IPS DF 6.9 (cell line): ENCODE data around the gene PPP2R2B.

Experiments
- DNase-seq: peaks from one replicate; pipeline ENCODE4 v3.0.0-alpha.2; 2013; ENCODE audit warnings: low read depth, low spot score
- H3K27ac ChIP-seq: one replicate; pipeline ENCODE4 v1.5.1; 2013; ENCODE audit warnings: low read length, control low read depth
- H3K27me3 ChIP-seq: 2 replicates; pipeline ENCODE4 v1.6.1; 2013; ENCODE audit warnings: mild to moderate bottlenecking, low read length; ENCODE audit not compliant: control insufficient read depth, insufficient read depth
- H3K36me3 ChIP-seq: 2 replicates; pipeline ENCODE4 v1.6.1; 2013; ENCODE audit warnings: low read length; ENCODE audit not compliant: control insufficient read depth, insufficient read depth
- H3K4me1 ChIP-seq: 2 replicates; pipeline ENCODE4 v1.6.1; 2013; ENCODE audit warnings: low read length; ENCODE audit not compliant: control insufficient read depth, insufficient read depth
- H3K4me3 ChIP-seq: 2 replicates; pipeline ENCODE4 v1.5.1; 2013; ENCODE audit warnings: mild to moderate bottlenecking, low read length
- H3K9me3 ChIP-seq: 2 replicates; pipeline ENCODE4 v1.6.1; 2013; ENCODE audit warnings: low read length, inconsistent platforms; ENCODE audit not compliant: control insufficient read depth, insufficient read depth
- WGBS: extraction: QIAGEN DNeasy Blood & Tissue Kit; methylation state at CpG from one replicate; pipeline ENCODE4 v1.1.7; 2013; ENCODE audit warnings: mixed read lengths, missing lambda C conversion rate; ENCODE audit not compliant: insufficient read length, insufficient coverage; 5-methylcytosine and 5-hydroxymethylcytosine counted together

The PPP2R2B gene

DNA sequence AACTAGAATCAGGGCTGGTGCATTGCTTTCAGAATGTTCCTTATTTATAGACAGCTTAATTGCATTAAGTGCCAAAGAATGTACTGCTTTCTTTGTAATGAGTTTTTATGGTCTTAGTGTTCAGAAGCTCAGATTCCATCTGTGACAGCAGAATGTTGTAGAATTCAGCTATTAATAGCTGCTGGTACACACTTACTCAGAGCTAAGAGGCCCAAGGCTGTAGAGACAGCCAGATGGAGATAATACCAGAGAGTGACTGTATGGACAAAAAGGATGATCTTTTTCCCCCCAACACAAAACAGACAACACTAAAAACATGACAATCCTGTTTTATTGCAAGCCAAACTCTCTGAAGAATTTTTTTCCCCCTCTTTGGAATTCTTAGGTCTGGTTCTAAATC lies 50.2 kb downstream of the PPP2R2B start:
- H3K4me3 ChIP-seq = no peak overlapping the region
- no peaks in the 10 kb centered on the region for H3K36me3 ChIP-seq
- no peak overlapping the region for H3K27ac ChIP-seq
- no peak for DNase-seq
- H3K27me3 ChIP-seq = no peaks in the 10 kb centered on the region
- no peaks in the 10 kb centered on the region; the same call in 1 of the 2 replicates for H3K4me1 ChIP-seq
- no peaks in the 10 kb centered on the region for H3K9me3 ChIP-seq

DNA sequence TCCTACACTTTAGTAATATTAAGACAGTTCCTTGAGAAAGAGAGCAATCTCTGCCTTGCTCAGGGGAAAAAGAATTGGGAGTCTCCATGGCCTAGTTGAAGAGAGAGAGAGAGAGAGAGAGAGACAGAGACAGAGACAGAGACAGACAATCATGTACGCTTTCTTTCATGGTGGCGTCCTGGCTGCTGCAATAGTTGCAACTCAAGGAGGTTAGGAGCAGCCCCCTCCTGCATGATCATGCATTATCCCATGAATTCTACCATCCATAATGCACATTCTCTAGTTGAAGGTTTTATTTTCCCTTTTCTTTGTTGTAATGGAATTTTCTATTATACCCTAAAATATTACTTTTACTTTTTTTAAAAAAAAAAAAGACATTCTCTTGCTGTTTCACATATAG lies 50.7 kb downstream of the PPP2R2B start:
- no peaks in the 10 kb centered on the region for H3K36me3 ChIP-seq
- no peaks in the 10 kb centered on the region; the same call in 1 of the 2 replicates for H3K4me1 ChIP-seq
- no peak overlapping the region for H3K4me3 ChIP-seq
- no peak for DNase-seq
- no CpG with 5 or more reads among the region's 2 CpGs for WGBS
- no peaks in the 10 kb centered on the region for H3K27me3 ChIP-seq
- H3K9me3 ChIP-seq = no peaks in the 10 kb centered on the region
- H3K27ac ChIP-seq = no peak overlapping the region

DNA sequence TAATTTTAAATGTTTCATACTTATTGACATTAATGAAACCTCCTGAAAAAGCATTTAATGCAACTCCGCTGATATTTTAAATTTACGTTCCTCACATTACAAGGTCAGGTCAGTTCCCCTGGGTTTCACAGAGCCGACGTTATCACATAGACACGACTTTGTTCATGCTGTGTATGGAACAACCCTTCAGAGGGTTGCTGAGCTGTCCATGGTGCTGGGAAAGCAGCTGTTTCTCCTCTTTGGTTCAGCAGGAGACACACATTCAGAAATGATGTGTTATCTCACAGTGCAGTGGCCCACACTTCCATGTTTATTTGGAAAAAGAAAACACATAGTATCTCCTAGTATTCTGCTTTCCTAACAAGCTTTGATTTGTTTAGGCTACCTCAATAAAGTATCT lies 53.5 kb downstream of the PPP2R2B start:
- no peaks in the 10 kb centered on the region for H3K9me3 ChIP-seq
- H3K27me3 ChIP-seq = no peaks in the 10 kb centered on the region
- DNase-seq = no peak
- whole genome bisulfite sequencing = no CpG with 5 or more reads among the region's 5 CpGs
- no peak overlapping the region for H3K27ac ChIP-seq
- no peaks in the 10 kb centered on the region; the same call in 1 of the 2 replicates for H3K4me1 ChIP-seq
- no peaks in the 10 kb centered on the region for H3K36me3 ChIP-seq
- H3K4me3 ChIP-seq = no peak overlapping the region

DNA sequence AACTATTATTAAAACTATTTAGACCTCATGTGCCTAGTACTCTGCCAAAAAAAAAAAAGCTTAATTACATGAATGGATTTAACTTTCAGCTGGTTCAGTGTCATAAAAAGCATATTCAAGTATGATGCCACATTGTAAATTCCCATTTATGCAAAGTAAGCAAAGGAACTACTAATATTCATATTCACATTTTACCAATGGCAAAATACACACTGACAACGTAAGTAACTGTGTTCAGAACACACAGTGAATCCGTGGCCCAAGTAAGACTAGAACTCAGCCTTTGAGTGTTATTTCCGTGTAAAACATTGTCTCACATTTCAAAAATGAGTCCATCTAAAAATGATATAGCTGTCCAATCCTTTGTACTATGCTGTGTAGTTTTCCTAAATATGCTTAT lies 56.8 kb downstream of the PPP2R2B start:
- no peak overlapping the region for H3K27ac ChIP-seq
- no CpG with 5 or more reads among the region's 3 CpGs for WGBS
- no peaks in the 10 kb centered on the region for H3K9me3 ChIP-seq
- no peak overlapping the region for H3K4me3 ChIP-seq
- no peaks in the 10 kb centered on the region for H3K36me3 ChIP-seq
- no peaks in the 10 kb centered on the region for H3K4me1 ChIP-seq
- DNase-seq = no peak
- no peaks in the 10 kb centered on the region for H3K27me3 ChIP-seq

DNA sequence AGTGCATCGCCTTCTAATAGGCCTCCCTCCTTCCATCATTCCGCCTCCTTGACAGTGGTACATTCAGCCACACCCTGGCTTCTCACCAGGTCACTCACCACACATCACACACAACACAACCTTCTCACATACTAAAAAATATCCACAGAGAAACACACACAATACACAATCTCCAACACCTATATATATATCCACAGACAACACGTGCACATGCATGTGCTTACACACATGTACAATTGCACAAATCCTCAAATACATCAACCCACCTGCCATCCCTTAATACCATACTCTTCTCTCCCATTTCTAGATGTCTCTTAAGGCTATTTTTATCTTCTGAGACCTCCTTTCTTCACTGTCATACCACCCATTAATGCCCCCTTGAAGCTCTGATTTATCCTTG lies 57.6 kb downstream of the PPP2R2B start:
- 100% methylated on average over 2 of the region's 3 CpGs for WGBS
- DNase-seq = no peak
- no peaks in the 10 kb centered on the region for H3K9me3 ChIP-seq
- no peak overlapping the region for H3K4me3 ChIP-seq
- no peaks in the 10 kb centered on the region for H3K36me3 ChIP-seq
- H3K27ac ChIP-seq = no peak overlapping the region
- H3K27me3 ChIP-seq = no peaks in the 10 kb centered on the region
- H3K4me1 ChIP-seq = no peaks in the 10 kb centered on the region

DNA sequence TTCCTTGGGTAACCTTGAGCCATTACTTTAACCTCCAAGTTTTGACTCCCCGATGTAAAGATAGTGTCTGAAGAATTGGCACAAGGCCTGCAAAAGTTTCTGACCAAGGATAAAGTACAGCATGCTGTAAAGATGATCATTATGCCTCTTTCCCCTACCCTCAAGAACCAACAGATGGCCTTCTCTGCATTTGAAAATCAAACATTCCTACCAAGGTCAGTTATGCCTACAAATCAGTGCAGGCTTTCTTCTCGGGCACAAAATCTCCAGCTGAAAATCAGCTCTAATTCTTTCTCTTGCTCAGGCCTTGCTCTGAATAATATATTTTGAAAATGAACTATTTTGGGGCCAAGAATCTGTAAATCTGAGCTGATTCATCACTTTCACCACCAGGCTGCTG lies 59.7 kb downstream of the PPP2R2B start:
- no CpG with 5 or more reads among the region's 2 CpGs for WGBS
- Histone ChIP-seq H3K27ac (no peak overlapping the region), H3K9me3 (no peaks in the 10 kb centered on the region), H3K4me3 (no peak overlapping the region), H3K4me1 (no peaks in the 10 kb centered on the region), H3K36me3 (no peaks in the 10 kb centered on the region), H3K27me3 (no peaks in the 10 kb centered on the region)
- DNase-seq = no peak

DNA sequence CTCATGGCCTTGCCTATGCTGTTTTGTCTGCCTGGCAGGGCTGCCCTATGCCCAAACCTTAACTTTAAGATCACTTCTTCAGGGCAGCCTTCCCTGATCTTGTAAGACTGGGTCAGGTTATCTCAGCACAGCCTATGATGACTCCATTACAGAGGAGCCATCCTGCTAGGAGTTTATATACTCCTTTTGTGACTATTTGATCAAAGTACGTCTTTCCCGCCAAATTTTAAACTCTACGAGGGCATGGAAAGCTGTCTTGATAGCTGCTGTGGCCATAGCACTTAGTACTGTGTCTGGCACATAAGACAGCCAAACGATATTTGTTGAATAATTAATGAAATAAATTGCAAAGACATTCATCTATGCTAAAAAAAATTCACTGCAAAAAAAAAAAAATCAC lies 60.6 kb downstream of the PPP2R2B start:
- DNase-seq = no peak
- WGBS = no CpG with 5 or more reads among the region's 4 CpGs
- Histone ChIP-seq H3K9me3 (no peaks in the 10 kb centered on the region), H3K27ac (no peak overlapping the region), H3K4me1 (no peaks in the 10 kb centered on the region), H3K36me3 (no peaks in the 10 kb centered on the region), H3K27me3 (no peaks in the 10 kb centered on the region), H3K4me3 (no peak overlapping the region)

DNA sequence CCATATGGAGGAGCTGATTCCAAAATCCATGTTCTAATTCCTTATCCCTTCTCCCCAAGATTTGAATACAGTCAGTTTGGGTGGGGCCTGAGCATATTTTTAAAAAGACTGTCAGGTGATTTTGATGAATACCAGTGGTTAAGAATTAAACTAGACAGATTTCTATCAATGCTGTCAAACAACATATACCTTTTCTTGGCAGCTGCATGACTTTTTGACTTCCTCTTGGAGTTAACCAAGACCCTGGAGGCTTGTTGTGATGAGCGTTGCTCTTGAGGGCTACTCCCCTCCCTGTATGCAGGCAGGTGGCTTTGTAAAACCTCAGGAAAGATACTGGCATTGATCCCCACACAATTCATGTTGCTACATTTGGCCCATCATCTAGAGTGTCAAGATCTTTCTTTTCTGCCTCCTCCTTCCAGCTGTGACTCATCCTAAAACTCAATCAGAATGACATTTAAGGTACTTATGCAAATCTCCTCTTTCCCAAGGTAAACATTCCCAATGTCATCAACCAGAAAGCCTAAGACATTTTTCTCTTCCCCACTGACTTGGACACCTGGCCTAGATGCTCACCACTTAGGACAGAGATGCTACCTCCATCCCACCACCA lies 61.7 kb downstream of the PPP2R2B start:
- no peak for DNase-seq
- WGBS = no CpG with 5 or more reads among the region's 1 CpG
- no peaks in the 10 kb centered on the region for H3K27me3 ChIP-seq
- no peaks in the 10 kb centered on the region for H3K36me3 ChIP-seq
- H3K4me3 ChIP-seq = no peak overlapping the region
- H3K4me1 ChIP-seq = no peaks in the 10 kb centered on the region
- H3K9me3 ChIP-seq = no peaks in the 10 kb centered on the region
- H3K27ac ChIP-seq = no peak overlapping the region

DNA sequence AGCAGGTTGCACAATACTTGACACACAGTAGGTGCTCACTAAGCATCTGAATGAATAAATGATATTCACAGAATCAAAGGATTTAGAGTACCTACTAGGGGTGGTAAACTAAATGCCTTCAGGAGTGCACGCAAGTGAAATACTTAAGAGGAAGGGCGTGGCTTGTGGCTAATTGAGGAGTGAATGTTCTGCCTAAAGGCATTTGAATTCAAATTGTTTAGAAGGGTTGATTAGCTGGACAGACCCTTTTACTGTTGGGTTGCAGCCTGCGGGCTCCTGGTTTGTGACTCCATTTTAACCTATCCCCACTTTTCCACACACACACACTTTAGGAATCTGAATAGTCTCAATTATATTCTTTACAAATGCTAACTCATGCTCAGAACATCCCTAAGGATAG lies 63.1 kb downstream of the PPP2R2B start:
- Histone ChIP-seq H3K4me3 (no peak overlapping the region), H3K27me3 (no peaks in the 10 kb centered on the region), H3K36me3 (no peaks in the 10 kb centered on the region), H3K27ac (no peak overlapping the region), H3K9me3 (no peaks in the 10 kb centered on the region), H3K4me1 (no peaks in the 10 kb centered on the region)
- DNase-seq = no peak
- WGBS = no CpG with 5 or more reads among the region's 3 CpGs

DNA sequence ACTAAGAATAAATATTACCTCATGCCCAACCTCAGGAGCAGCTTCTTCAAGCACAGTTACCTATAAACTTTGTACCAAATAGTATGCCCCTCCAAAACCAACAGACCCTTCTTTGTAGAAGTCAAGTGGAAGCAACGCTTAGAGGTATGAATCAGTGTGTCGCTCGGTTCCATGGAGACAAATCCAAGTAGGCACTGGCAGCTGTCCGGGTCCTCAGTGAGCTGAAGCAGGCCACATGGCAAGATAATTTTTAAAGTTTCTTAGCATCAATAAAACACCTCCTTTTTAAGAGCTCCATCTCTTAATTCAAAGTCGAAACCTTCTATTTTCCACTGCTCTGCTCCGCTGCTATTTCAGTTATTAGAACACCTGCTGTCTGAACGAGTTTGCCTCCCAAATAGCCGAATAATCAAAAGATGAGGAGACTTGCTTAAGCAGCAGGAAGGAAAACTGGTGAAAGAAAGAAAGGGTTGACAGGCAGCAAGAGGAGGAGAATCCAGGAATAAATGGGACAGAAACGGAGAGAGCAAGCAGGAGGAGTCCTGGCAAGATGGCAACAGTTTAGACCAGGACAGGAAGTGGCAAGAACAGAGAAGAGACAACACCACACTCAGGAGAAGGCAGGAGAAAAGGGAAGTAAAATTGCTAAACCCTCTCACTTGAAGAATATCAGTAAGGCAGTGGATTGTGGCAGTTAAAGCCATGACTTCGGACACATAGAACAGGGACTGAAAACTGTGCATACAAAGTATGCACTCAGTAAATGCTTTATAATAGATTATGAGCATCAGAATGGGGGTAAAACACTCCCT lies 65.0 kb downstream of the PPP2R2B start:
- no peak for DNase-seq
- WGBS = no CpG with 5 or more reads among the region's 10 CpGs
- Histone ChIP-seq H3K27ac (no peak overlapping the region), H3K4me1 (no peaks in the 10 kb centered on the region), H3K9me3 (no peaks in the 10 kb centered on the region), H3K4me3 (no peak overlapping the region), H3K36me3 (no peaks in the 10 kb centered on the region), H3K27me3 (no peaks in the 10 kb centered on the region)

DNA sequence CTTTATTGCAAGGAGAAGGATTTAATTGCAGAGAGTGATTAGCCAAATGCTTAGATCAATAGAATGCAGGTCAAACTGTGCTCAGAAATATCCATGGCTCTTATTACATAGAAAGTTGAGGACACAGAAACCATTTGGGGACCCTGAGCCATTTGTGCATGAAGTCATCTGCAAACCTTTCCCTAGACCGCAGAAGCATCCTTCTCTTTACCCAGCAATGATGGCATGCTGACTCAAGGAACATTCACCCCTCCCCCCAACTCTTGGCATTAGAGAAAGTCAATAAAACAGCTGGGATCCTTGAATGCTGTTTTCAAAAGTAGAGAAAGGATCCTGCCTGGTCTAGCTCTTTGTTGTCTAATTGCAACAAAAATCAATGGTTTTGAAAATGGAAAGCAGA lies 73.5 kb downstream of the PPP2R2B start:
- H3K27me3 ChIP-seq = no peaks in the 10 kb centered on the region
- no peaks in the 10 kb centered on the region for H3K36me3 ChIP-seq
- H3K27ac ChIP-seq = no peak overlapping the region
- no peaks in the 10 kb centered on the region for H3K9me3 ChIP-seq
- peaks cover 3% of the 10 kb centered on the region; the same call in 1 of the 2 replicates for H3K4me1 ChIP-seq
- H3K4me3 ChIP-seq = no peak overlapping the region
- DNase-seq = no peak
- WGBS = no CpG with 5 or more reads among the region's 1 CpG
